Fibroblast of lung (primary cell): Measurements from ENCODE around the gene BAZ2A.

Source experiments
- CTCF ChIP-seq, 2 donors: IDR thresholded peaks in 1 of 2; conservative IDR thresholded peaks in 1 of 2; 1 replicate in 1 of 2; 2 replicates in 1 of 2; pipeline ENCODE4 v1.5.1; 2011 to 2012; ENCODE audit warnings: low read length in 2 of 2, control low read depth in 1 of 2, inconsistent platforms in 1 of 2, low read depth in 1 of 2, mild to moderate bottlenecking in 1 of 2
- EZH2 ChIP-seq: IDR thresholded peaks from 2 replicates; pipeline ENCODE4 v1.5.1; 2012; ENCODE audit warnings: low read length, control low read depth, mild to moderate bottlenecking; ENCODE audit errors: missing control alignments

DNA sequence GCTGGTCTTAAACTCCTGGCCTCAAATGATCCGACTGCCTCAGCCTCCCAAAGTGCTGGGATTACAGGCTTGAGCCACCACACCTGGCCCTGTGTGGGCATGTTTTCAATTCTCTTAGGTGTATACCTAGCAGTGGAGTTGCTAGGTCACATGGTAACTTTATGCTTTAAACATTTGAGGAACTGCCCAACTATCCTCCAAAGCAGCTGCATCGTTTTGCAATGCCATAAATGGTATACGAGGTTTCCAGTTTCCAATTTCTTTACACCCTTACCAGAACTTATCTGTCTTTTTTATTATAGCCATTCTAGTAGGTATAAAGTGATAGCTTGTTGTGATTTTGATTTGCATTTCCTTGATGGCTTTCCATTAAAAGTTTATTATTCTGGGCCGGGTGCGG lies 83.4 kb downstream of the BAZ2A start:
- TF ChIP-seq CTCF (conservative IDR thresholded peaks at IDR 0.05 in 1 of 2, IDR thresholded peaks at IDR 0.05 in 1 of 2; ENCODE audit: low read depth in 1 of 2, low read length in 2 of 2), result no peak
- TF ChIP-seq EZH2, result no peak
